Nephron (organoid): Measurements from ENCODE around the gene FOXB1.

ENCODE experiments used
- H3K27ac Mint-ChIP-seq, 3 experiments: 2 replicates each; pipeline ENCODE4 v1.8.0; 2020; ENCODE audit warnings: mixed read lengths in 3 of 3, mild to moderate bottlenecking in 2 of 3, moderate library complexity in 1 of 3
- H3K27me3 Mint-ChIP-seq: 2 replicates; pipeline ENCODE4 v1.8.0; 2021; ENCODE audit warnings: low read depth, mild to moderate bottlenecking, moderate library complexity, mixed read lengths
- H3K36me3 Mint-ChIP-seq: 2 replicates; pipeline ENCODE4 v1.8.0; 2020; ENCODE audit warnings: low read depth, mixed read lengths
- H3K4me1 Mint-ChIP-seq: 2 replicates; pipeline ENCODE4 v1.8.0; 2020; ENCODE audit warnings: mixed read lengths
- H3K4me3 Mint-ChIP-seq, 3 experiments: 2 replicates each; pipeline ENCODE4 v1.8.0; 2020; ENCODE audit warnings: mild to moderate bottlenecking in 3 of 3, mixed read lengths in 3 of 3, moderate library complexity in 2 of 3
- H3K9me3 Mint-ChIP-seq: 2 replicates; pipeline ENCODE4 v1.8.0; 2020; ENCODE audit warnings: mixed read lengths
- TF ChIP-seq, protein P1 (sequence below), 3 experiments: fragments of 200-600 bp; sonication (generic); IDR thresholded peaks; one replicate each; pipeline ENCODE4 v1.5.0; 2021; ENCODE audit warnings: antibody characterized with exemption in 3 of 3; ENCODE audit not compliant: unreplicated experiment in 3 of 3

The FOXB1 gene

DNA sequence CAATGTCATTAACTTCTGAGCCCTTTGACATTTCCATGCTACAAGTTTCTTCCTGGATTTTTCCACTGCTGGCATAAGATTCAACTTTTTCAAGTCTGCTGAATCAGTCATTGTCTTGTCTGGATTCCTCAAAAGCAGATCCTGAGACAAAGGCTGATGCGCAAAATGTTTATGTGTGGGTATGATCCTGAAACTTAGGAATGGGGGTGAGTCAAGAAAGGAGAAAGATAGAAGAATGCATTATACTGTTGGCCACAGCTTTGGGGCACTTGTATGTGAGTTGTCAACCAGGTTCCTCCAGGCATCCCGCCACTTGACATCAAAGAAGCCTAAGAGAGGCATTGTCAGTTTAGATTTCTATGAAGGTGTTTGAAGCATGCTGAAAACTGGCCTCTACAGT, 50.4 kb downstream of the FOXB1 start:
- Mint-ChIP-seq H3K4me1 (no peaks in the 10 kb centered on the region), H3K27ac (no peak overlapping the region), H3K9me3 (peaks cover 13% of the 10 kb centered on the region), H3K36me3 (no peaks in the 10 kb centered on the region), H3K27me3 (peaks cover 20% of the 10 kb centered on the region), H3K4me3 (no peak overlapping the region)
- TF ChIP-seq, protein P1, sequence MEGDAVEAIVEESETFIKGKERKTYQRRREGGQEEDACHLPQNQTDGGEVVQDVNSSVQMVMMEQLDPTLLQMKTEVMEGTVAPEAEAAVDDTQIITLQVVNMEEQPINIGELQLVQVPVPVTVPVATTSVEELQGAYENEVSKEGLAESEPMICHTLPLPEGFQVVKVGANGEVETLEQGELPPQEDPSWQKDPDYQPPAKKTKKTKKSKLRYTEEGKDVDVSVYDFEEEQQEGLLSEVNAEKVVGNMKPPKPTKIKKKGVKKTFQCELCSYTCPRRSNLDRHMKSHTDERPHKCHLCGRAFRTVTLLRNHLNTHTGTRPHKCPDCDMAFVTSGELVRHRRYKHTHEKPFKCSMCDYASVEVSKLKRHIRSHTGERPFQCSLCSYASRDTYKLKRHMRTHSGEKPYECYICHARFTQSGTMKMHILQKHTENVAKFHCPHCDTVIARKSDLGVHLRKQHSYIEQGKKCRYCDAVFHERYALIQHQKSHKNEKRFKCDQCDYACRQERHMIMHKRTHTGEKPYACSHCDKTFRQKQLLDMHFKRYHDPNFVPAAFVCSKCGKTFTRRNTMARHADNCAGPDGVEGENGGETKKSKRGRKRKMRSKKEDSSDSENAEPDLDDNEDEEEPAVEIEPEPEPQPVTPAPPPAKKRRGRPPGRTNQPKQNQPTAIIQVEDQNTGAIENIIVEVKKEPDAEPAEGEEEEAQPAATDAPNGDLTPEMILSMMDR (IDR thresholded peaks at IDR 0.05; ENCODE audit: unreplicated experiment in 3 of 3) = no peak
